K562 (cell line): ENCODE results near the gene PPP4R3A.

Source experiments
- CBX3 ChIP-seq, 2 experiments: IDR thresholded peaks; 1 replicate in 1 of 2; 2 replicates in 1 of 2; pipeline ENCODE4 v1.6.1; 2012; ENCODE audit warnings: inconsistent platforms in 2 of 2, low read length in 2 of 2, borderline replicate concordance in 1 of 2, control low read depth in 1 of 2
- CBX5 ChIP-seq: IDR thresholded peaks from 2 replicates; pipeline ENCODE4 v1.6.1; 2014; ENCODE audit warnings: low read depth, borderline replicate concordance
- CTCF ChIP-seq, 3 experiments: IDR thresholded peaks in 2 of 3; conservative IDR thresholded peaks in 1 of 3; 2 replicates each; pipeline ENCODE4 v1.5.1; 2011 to 2012; ENCODE audit warnings: low read length in 3 of 3, mild to moderate bottlenecking in 3 of 3, control low read depth in 2 of 3, improper control_type of control experiment in 1 of 3, inconsistent platforms in 1 of 3, low read depth in 1 of 3, mixed read lengths in 1 of 3, moderate library complexity in 1 of 3; ENCODE audit not compliant: insufficient read depth in 2 of 3
- DPF2 ChIP-seq: fragments of 450-650 bp; IDR thresholded peaks from 2 replicates; pipeline ENCODE4 v1.6.1; 2016
- EP300 ChIP-seq: IDR thresholded peaks from 2 replicates; pipeline ENCODE4 v1.6.1; 2012; ENCODE audit warnings: low read length, improper control_type of control experiment
- KDM4B ChIP-seq, 2 experiments: fragments of 450-650 bp in 1 of 2; sonication (generic) in 1 of 2; IDR thresholded peaks; 2 replicates each; pipeline ENCODE4 v1.6.1; 2016 to 2017; ENCODE audit warnings: borderline replicate concordance in 2 of 2, antibody characterized with exemption in 1 of 2, low read depth in 1 of 2, mild to moderate bottlenecking in 1 of 2
- MYBL2 ChIP-seq, 2 experiments: fragments of 450-650 bp in 1 of 2; sonication (generic) in 1 of 2; formaldehyde crosslinking in 1 of 2; IDR thresholded peaks; 2 replicates each; pipeline versions ENCODE4 v1.6.1 to v1.8.1; 2017 to 2022; ENCODE audit warnings: borderline replicate concordance in 1 of 2, inconsistent platforms in 1 of 2, low read depth in 1 of 2, mild to moderate bottlenecking in 1 of 2, missing genetic modification reagents in 1 of 2, moderate library complexity in 1 of 2
- MYC ChIP-seq, 2 experiments: fragments of 250-450 bp in 1 of 2; sonication (Bioruptor Pico) in 1 of 2; IDR thresholded peaks; 2 replicates each; pipeline versions ENCODE4 v1.5.1 to v1.6.1; 2012 to 2021; ENCODE audit warnings: low read depth in 2 of 2, borderline replicate concordance in 1 of 2, improper control_type of control experiment in 1 of 2, low read length in 1 of 2, mild to moderate bottlenecking in 1 of 2, moderate library complexity in 1 of 2
- RFX5 ChIP-seq: IDR thresholded peaks from 2 replicates; pipeline ENCODE4 v1.6.1; 2011; ENCODE audit warnings: low read depth, mild to moderate bottlenecking, improper control_type of control experiment, low read length
- SIN3A ChIP-seq, 2 experiments: fragments of 150-350 bp in 1 of 2; IDR thresholded peaks; 2 replicates each; pipeline ENCODE4 v1.6.1; 2011 to 2016; ENCODE audit warnings: borderline replicate concordance in 2 of 2, low read depth in 2 of 2, low read length in 2 of 2, mild to moderate bottlenecking in 2 of 2, moderate library complexity in 2 of 2; ENCODE audit not compliant: control insufficient read depth in 1 of 2
- TCF3 ChIP-seq: sonication (generic); formaldehyde crosslinking; IDR thresholded peaks from 2 replicates; pipeline ENCODE4 v1.4.0; 2020; ENCODE audit warnings: mild to moderate bottlenecking, missing genetic modification reagents
- ZNF609 ChIP-seq: sonication (generic); formaldehyde crosslinking; IDR thresholded peaks from 2 replicates; pipeline ENCODE4 v1.8.1; 2023; ENCODE audit warnings: missing genetic modification reagents, mild to moderate bottlenecking, borderline replicate concordance

GRCh38 chr14:91438845-91439244 lies 71.3 kb downstream of the PPP4R3A start:
- TF ChIP-seq DPF2 (no peak), MYC (IDR thresholded peaks at IDR 0.05; ENCODE audit: low read depth, low read length) (no peak), MYC (CRISPR knock-in tag; IDR thresholded peaks at IDR 0.05; ENCODE audit: borderline replicate concordance, low read depth) (no peak), RFX5 (no peak), ZNF609 (CRISPR knock-in tag) (no peak), MYBL2 (IDR thresholded peaks at IDR 0.05; ENCODE audit: low read depth) (no peak), MYBL2 (CRISPR knock-in tag; IDR thresholded peaks at IDR 0.05; ENCODE audit: borderline replicate concordance) (no peak), EP300 (no peak), CTCF (IDR thresholded peaks at IDR 0.05 in 2 of 3, conservative IDR thresholded peaks at IDR 0.05 in 1 of 3; ENCODE audit: insufficient read depth in 2 of 3, low read depth in 1 of 3, low read length in 3 of 3) (no peak), CBX5 (no peak), SIN3A (IDR thresholded peaks at IDR 0.05; ENCODE audit: borderline replicate concordance in 2 of 2, control insufficient read depth in 1 of 2, low read depth in 2 of 2, low read length in 2 of 2) (no peak), KDM4B (IDR thresholded peaks at IDR 0.05; ENCODE audit: borderline replicate concordance in 2 of 2, low read depth in 1 of 2) (no peak), TCF3 (no peak), CBX3 (IDR thresholded peaks at IDR 0.05; ENCODE audit: borderline replicate concordance in 1 of 2, low read length in 2 of 2) (no peak)
